ENCODE results near the gene TMEM14A.
"Not testable (repeated sequence)": the region's sequence is repeated elsewhere in the genome, so short reads cannot be mapped to it uniquely, and the experiment has no call there.

The TMEM14A gene

DNA sequence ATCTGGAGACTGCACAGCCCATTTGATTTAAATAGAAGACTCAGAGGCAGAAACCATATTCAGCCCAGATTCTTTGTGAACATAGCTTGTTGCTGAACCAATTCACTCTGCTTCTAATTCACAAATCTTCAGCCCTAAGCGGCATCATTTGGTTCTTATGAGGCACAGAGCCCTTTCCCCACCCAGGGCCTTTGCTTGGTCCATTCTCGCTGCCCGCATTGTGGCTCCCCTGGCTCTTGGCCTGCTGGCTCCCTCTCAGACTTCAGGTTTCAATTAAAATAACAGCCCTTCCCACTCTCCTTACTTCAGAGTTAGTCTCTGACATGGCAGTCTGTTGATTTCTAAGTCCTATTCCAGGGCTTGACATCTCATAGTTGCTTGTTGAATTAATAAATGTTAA lies 9.4 kb upstream of the TMEM14A start:
- DNase-seq = no peak

DNA sequence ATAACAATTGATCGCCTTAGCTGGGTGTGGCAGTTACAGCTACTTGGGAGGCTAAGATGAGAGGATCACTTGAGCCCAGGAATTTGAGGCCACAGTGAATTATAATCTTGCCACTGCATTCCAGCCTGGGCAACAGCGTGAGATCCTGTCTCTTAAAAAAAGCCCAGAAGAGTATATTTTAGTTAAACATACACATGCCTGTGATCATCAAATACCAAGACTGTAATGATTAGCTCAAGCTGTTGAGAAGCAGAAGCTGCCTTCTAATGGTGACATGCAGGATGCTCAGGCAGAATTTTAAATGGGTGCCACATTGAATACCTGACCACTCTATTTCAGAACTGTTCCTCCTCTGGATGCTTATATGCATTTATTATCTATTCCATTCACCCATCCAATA lies 8.9 kb upstream of the TMEM14A start:
- DNase-seq = peak; percentile 17

DNA sequence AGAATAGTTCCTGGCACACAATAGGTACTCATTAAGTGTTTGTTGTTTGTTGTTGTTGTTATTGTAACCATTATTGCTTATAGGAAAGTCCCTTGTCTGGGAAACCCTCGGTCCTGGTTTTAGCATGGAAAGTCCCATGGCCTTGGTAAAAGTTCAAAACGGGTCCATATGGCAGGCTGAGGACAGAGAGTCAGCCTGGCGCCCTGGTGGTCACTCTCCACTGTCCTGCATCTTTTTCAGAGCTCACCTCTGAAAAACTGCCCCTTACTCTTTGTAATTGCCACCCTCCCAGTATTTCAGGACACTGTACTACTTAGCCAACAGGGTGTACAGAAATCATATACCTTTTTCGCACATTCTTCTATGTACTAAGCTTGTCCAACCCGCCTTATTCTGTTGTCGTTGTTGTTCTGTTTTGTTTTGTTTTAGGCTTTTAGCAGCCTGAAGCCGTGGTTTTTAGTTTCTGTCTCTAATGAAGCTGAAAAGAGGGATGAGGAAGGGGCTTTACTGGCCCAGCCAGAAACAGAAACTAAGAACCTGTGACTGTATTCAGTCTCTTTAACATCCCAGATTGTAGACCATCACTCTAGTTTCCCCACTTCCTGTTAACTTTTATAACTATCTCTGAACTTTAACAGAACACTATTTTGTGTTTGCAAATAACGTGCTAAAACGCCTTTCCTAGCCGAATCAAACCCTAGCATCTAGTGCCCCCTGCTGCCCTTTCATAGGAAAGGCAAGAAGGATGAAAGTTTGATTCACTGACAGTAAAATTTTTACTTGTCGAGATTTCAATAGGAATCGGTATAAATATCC lies 7.6 kb upstream of the TMEM14A start:
- DNase-seq = peak; percentile 73

DNA sequence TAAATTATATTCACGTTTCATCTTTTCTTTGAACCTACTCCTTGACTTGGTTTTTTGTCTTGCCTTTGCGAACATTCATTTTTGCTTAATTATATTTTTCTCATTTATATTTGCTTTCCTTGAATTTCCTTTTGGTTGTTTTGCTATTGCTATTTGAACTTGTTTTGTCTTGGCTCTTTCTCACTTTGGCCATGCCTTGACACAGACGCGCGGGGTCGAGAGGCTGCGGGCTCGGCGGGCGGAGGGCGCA lies 7.1 kb upstream of the TMEM14A start:
- no peak for DNase-seq

DNA sequence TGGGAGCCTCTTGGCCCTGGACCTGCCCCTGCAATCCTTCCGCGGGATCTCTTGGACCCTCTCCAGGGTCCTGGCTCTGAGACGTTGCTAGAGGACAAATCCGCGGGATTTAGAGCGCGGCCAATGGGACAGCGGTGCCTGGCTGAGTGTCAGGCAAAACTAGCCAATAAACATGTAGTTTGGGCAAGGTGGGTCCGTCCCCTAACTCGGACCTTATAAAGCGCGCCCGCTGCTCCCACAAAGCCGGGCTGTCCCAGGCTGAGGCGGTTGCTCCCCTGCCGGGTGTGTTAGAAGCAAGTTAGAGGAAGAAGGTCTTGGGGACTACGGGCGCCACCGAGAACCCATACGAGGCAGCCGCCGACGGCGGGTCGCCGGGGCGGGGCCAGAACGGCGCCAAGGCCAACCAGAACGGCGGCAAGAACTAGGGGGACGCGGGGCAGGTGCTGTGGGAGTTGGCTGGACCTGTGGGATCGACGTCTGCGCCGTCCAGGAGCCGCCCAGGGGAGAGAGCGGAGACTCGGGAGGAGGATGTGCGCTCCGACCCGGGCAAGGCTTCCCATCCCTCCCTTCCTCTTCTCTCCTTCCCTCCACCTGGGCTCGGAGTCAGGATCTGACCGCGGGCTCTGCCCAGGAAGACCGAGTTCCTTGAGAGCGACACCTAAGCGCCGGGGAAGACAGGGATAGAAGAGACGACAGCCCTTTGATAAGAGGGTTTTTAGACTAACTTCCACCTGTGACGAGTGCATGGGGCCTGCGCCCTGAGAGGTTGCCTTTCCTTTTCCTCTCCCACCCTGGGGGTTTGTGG lies 6.5 kb upstream of the TMEM14A start:
- DNase-seq = peak; percentile 97

DNA sequence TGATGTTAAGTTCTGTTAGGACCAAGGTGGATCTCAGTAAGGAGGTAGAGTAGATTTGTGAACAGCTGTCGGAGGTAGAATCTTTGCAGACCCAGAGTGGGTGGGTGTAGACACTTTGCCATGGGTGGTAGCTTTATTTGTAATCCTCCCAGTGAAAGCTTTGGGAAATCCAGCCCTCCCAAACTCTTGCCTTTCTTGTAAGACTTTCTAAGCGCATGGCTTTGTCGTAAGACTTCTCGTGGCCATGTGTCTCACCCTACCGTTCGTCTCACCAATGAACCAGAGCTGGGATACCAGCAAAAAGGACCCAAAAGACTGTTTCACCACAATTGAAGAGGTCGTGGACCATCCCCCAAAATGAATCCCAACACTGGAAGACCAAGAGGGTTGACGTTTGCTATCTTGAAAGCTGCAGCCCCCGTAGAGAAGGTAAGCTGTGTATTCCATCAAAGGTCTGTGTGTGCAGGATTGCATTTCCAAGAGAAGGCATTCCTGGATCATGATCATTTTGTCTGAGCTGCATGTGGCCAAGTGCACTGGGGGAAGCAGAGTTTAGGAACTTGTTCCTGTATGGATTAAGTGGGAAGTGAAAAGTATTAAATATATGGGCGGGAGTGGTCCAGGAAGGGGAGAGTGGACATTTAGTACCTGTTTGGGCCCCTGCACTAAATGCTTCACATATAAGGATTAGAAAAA lies 5.8 kb upstream of the TMEM14A start:
- peak; percentile 18 for DNase-seq

DNA sequence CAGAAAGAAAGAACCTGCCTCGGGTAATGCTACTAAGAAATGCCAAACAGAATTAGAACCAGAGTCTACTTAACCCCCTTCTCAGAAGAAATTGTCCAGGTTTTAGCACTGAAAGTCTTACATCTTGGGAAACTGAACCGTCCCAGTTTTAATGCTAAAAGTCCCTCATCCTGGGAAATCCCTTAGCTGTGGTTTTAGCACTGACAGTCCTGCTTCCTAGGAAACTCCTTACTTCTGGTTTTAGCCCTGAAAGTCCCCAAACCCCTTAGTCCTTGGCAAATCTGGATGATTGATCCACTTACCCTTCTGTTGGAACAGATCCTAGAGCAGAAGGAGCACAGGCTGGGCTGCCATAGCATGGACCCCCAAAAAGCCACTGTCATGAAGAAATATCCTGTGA lies 4.8 kb upstream of the TMEM14A start:
- no peak for DNase-seq

DNA sequence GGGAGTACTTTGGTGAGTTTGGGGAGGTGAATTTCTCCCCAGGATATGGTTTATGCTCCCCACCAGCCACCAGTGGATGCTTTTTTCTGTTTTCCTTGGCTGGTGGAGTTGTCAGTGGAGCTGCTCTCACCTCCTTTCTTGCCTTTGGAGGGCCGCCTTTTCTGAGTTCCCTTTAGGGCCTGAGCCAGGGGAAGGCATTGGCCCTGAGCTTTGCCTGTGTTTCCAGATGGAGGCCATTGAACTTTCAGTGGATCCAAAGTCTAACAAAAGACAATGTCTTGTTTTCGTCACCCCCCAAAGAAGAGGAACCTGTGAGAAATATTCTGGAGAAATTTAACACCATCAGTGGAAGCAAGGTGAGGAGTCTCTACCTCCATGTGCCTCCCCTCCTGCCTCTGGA lies 4.4 kb upstream of the TMEM14A start:
- DNase-seq = no peak

DNA sequence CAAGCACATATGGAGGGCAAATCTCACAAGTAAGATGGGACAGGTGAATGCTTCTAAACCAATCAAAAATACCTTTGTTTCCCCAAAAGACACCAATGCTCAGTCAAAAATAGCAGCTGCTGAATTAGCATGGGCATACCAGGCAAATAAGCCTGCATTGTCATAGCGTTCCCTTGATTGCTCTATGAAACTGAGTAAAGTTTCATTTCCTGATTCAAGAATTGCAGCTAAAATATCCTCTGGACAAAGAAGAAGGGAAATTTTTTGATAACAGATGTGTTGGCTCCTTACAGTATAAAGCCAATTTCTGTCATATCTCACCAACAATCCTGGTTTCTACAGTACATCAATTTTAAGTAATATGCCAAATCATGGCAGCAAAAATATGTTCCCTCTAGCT lies 3.3 kb upstream of the TMEM14A start:
- no peak for DNase-seq

DNA sequence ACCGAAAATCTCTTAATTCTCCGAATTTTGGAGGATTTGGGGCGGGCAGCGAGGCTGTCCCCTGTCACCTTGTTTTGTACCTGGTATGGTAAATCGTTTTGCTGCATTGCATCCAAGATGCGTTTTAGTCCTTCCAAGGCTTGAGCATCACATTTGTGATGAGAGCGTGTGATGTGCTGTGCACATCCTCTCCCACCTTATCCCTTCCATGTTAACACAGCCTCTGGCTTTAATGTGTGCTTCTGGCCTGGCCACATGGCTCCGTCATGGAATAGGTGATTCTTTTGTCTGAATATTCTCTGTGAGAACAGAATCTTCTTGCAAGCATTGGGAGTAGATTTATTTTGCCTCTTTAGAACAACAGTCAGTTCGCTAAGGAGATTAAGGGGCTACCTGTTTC lies 763 bp downstream of the TMEM14A start:
- no peak for DNase-seq

DNA sequence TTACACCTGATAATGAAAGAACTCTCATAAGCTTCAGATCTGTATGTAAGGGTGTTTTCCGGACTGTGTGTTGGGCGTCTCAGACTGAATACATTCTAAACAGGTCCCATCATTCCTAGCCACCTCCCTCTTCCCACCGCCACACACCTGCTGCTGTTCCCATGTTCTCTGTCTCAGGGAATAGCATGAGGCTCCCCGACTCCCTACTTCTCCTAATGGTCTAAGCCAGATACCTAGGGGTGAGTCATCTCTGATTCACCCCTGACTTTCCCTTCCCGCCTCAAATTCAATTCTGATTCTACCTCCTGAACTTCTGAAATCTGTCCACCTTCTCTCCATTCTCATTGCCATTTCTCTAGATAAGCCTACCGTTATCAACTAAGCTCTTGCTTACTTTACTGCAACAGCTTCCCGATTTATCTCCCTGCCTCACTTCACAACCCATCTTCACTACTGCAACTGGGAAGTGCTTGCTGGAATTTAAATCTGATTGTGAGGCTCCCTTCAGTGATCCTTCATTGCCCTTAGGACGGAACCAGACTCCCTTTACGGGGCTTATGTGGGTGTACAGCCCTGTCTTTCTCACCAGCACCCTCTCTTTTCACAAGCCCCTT lies 1.6 kb downstream of the TMEM14A start:
- DNase-seq = peak; percentile 25

DNA sequence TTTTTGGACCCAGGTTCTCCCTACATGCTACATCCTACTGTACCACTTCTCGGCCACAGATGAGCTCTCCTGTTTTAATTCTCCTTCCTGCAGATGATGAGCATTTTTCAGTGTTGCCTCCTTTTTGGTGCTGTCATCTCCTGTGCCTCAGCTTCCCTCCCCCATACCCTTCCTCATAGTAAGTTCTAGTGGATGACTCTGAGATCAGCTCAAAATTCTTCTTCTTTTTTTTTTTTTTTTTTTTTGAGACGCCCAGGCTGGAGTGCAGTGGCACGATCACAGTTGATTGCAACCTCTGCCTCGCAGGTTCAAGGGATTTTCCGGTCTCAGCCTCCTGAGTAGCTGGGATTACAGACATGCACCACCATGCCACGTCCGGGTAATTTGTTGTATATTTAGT lies 3.8 kb downstream of the TMEM14A start:
- no peak for DNase-seq

DNA sequence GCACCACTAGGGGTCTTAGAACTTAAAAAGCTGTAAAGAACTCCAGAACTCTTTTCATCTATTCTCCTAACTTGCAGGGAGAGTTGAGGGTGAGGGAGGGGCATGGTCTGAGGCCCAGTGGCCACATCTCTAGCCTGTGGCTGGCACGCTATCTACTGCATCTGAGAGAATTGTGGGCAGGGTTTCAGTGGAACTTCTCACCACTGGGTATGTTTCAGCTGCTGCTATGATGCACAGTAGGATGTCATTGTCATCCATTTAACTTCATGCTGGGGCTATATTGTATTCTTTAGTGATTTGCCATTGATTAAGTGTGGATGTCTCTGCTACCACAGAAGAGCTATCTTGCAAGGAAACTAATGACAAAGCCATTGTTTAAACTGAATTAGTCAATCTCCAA lies 4.5 kb downstream of the TMEM14A start:
- DNase-seq = no peak

DNA sequence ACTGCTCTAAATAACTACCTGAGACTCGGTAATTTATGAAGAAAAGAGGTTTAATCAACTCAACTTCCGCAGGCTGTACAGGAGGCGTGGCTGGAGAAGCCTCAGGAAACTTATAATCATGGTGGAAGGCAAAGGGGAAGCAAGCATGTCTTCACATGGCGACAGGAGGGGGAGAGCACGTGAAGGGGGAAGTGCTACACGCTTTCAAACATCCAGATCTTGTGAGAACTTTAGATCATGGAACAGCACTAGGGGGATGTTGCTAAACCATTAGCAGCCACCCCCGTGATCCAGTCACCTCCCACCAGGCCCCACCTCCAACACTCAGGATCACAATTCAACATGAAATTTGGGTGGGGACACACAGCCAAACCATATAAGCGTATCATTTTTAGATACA lies 5.7 kb downstream of the TMEM14A start:
- DNase-seq = not testable (repeated sequence)

DNA sequence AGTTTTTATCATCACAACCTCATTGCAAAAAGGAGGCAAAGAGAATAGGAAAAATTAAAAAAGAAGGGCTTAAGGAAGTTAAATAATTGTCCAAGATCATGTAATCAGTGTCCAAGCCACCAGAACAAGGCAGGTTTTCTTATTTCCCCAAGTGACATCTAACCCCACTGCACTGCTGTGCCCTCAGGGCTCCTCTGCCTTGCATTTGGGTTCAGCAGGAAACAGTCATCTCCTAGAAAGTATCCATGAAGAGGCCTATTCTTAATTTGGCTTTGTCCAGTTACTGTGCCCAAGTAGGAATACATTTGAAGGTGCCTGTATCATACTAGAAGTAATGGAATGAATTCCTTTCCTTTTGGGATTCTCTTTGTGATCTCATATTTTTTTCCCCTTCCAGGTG lies 10.5 kb downstream of the TMEM14A start:
- no peak for DNase-seq

DNA sequence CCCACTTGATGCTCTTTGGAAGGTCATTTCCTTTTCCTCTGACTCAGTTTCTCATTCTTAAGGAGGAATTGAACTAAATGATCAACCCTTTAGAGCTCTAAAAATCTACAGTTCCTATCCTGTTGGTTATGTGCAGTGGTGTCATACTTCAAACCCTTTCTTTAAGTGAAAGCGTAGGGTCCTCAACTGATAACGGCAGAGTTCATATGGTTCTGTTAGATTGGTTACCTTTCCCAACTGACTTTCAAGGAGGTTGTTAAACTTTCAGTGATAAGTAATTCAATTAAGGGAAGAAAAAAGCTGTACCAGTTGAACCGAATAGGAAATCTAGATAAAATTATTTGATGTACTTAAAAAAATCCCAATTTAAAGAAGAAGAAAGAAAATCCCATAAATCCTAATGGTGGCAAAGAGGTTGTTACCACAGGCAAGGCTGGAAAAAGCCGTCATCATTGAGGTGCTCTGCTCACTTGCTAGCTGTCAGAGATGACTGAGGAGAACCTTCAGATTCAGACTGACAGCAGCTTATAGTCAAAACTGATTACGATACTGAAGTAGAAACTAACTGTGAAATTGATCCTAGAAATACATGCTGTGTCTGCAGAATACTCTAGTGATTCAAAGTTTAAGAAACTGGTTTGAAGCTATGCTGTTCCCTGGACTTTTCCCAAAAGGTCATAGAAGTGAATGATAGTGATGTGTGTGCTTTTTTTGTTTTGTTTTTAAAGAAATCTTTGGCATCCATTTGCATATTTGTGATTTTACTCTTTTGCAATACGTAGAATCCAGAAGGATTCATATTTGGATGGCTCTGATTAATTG lies 16.2 kb downstream of the TMEM14A start:
- no peak for DNase-seq

DNA sequence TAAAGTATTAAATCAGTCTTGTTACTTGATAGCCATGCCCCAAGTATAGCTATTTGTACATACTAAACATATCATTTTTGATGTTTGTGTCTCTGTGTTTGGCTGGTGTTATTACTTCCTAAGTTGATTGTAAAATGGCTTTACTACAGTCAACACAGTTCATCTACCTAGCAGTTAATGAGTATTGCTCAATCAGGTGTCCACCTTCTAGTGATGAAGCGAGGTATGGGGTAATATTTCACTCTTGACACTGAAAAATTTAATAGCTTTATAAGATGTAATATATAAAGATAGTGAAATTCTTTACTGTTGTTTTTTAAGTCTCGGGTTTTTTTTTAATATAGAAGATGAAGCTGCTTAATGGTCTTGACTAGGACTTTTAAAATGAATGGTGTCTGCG lies 18.9 kb downstream of the TMEM14A start:
- DNase-seq = no peak

DNA sequence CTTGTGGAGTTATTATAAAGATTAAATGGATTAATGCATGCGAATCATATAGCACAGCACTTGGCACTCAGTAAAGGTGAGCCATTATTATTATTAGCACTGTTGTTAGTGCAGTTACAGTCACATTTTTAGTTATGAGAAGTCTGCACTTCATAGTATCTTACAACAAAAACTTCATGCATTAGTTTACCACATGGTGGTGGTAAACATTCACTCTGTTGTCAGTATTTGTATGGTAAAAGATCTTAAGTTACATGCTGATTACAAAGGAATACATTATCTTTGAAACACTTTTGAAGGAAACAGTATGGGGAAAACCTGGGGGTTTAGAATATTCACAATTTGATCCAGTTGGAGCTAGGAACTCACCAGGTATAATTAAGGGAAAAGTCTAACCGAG lies 20.8 kb downstream of the TMEM14A start:
- peak; percentile 8 for DNase-seq

DNA sequence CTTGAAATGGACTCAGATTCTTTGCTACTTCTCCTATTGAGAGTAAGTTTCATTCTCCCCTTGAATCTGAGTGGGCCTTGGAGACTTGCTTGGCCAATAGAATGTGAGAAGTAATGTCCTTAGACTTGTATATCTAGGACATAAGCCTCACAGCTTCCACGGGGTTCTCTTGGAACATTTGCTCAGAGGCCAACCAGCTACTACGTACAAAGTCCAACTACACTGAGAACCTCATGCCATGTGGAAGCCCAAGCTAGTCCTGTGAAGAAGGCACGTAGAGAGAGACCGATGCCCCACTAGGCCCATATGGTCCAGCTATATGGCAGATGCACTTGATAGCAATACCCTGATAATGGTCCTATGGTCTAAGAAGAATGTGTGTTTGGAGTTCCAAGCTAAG lies 22.9 kb downstream of the TMEM14A start:
- no peak for DNase-seq

DNA sequence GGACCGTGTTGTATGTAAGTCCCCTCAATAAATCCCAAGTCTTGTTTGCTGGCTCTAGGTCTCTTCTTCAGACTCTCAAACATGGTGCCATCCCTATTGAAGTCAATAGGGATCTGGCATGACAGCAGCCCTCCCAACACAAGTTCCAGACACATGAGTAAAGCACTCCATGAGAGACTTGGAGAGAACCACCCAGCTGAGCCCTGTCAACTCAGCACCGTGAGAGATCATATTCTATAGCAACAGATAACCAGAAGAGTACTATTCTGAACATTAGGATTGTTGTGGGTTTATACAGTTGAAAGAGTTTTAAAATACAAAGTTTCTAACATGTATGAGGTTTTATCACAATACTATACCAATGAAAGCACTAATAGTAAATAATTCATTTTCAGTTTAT lies 23.5 kb downstream of the TMEM14A start:
- no peak for DNase-seq

DNA sequence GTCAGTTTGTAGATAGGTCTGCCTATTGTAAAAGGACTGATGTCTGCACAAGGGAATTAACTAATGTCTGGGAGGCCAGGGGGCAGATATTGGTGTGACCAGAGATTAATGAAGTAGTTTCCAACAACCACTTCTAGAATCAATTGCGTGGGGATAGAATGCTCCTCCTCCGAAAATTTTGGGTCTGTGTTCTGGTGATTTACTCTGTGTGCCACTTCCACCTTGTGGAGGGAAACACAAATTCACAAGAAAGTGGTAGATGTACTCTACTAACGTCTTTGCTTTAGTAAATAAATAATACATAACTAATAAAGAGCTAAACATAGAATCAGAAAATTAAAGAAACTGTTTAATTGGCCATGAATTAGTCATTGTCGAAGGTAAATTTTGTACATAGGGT lies 25.5 kb downstream of the TMEM14A start:
- DNase-seq = no peak

DNA sequence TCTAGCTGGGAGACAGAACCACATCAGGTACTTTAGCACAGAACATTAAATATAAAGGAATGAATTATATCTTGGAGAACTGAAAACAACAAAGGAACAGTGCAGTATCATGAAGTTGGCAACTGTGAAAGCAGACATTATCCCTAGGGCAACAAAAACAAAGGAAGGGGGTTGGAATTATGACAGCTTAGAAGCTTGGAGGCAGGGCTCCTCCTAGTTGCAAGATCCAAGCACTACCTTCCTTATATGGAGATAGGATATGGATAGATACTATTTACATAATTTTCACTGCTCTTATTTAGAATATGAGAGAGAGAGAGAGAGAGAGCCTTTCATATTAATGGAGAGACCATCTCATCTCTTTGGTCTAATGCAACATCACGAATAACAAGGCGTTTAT lies 27.0 kb downstream of the TMEM14A start:
- DNase-seq = peak; percentile 52

DNA sequence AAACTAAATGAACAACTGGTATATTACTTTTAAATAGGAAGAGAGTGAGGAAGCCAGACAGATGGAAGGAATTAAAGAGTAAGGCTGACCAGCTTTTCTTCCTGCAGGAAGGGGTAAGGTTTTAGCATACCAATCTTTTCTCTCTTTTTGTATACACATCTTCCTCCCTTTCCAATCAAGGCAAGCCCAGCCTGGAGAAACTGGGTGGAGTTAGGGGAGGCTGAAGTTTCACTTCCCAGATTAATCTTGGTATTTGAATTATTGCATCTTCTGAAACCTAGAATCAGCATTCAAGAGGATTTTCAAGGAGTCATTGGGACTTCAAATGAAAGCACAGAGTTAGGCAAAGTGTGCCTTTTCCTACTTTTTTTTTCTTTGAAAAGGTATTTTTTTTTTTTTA lies 33.1 kb downstream of the TMEM14A start:
- DNase-seq = no peak
